Activated CD8-positive, alpha-beta T cell treated with anti-CD3 and anti-CD28 coated beads for 36 hours (primary cell): ENCODE data around the gene CD300C. TPM values are rescaled to one million over a fixed set of nuclear protein-coding genes. Genes with fewer than 3 reads are reported as not detected.

ENCODE experiments used
- ATAC-seq: fragments of 200-7000 bp; cut with Tn5 transposase; one replicate; pipeline ENCODE4 v1.10.0; 2021; ENCODE audit warnings: mild to moderate bottlenecking, moderate library complexity
- CTCF ChIA-PET: fragments of 350-600 bp; sonication (Branson Sonifier 250); formaldehyde crosslinking; loops from one replicate; lab custom pipeline; 2021; ENCODE audit warnings: antibody characterized with exemption; lab: Charles Lee
- POLR2A ChIA-PET: fragments of 350-600 bp; sonication (Branson Sonifier 250); formaldehyde crosslinking; loops from one replicate; lab custom pipeline; 2021; ENCODE audit warnings: antibody characterized with exemption; lab: Charles Lee
- DNase-seq: peaks from one replicate; pipeline ENCODE4 v3.0.0-alpha.2; 2020
- H3K27ac Mint-ChIP-seq: one replicate; pipeline ENCODE4 v1.8.0; 2021; ENCODE audit warnings: mild to moderate bottlenecking, mixed read lengths
- H3K27me3 Mint-ChIP-seq: one replicate; pipeline ENCODE4 v1.8.0; 2021; ENCODE audit warnings: mixed read lengths
- H3K36me3 Mint-ChIP-seq: one replicate; pipeline ENCODE4 v1.8.0; 2021; ENCODE audit warnings: low read depth, mixed read lengths
- H3K4me1 Mint-ChIP-seq: one replicate; pipeline ENCODE4 v1.8.0; 2021; ENCODE audit warnings: low read depth, mixed read lengths
- H3K4me3 Mint-ChIP-seq: one replicate; pipeline ENCODE4 v1.8.0; 2021; ENCODE audit warnings: mild to moderate bottlenecking, moderate library complexity, mixed read lengths
- H3K9me3 Mint-ChIP-seq: one replicate; pipeline ENCODE4 v1.8.0; 2021; ENCODE audit warnings: mixed read lengths
- intact Hi-C: fragments of 100-400 bp; cut with micrococcal nuclease; formaldehyde crosslinking; loops from one replicate; pipeline ENCODE4 v1.10.0; 2022
- total RNA-seq, 2 experiments: library from RNA; stranded (reverse); gene quantifications; one replicate each; pipeline ENCODE4 v1.2.3, GENCODE V29; 2021
- TF ChIP-seq, protein P1 (sequence below): fragments of 200-600 bp; IDR thresholded peaks from one replicate; pipeline ENCODE4 v1.8.0; 2022; ENCODE audit warnings: antibody characterized with exemption, mild to moderate bottlenecking

CD300C gene
- total RNA-seq, 2 experiments from 2014 or later, result not detected

- CTCF ChIA-PET, result interaction anchor here (1.2 to 1.3 kb wide), 2 partner anchors 40 to 157 kb away, joined by 3 to 4 read pairs; no protein-coding TSS in a partner anchor
- peaks cover 6% of the 10 kb centered on the region for H3K4me1 Mint-ChIP-seq
- POLR2A ChIA-PET, result no interaction called here
Observed at GRCh38 chr17:74525465-74525725, 20.5 kb downstream of the CD300C start.

GRCh38 chr17:74524653-74525464, 21.1 kb downstream of the CD300C start:
- DNase-seq (no peak), ATAC-seq (no peak)
- Mint-ChIP-seq H3K9me3 (peaks cover 7% of the 10 kb centered on the region), H3K27me3 (peaks cover 28% of the 10 kb centered on the region), H3K4me1 (peaks cover 10% of the 10 kb centered on the region), H3K36me3 (no peaks in the 10 kb centered on the region), H3K27ac (no peak overlapping the region), H3K4me3 (no peak overlapping the region)
- intact Hi-C loops, result no loop called here
- TF ChIP-seq, protein P1, sequence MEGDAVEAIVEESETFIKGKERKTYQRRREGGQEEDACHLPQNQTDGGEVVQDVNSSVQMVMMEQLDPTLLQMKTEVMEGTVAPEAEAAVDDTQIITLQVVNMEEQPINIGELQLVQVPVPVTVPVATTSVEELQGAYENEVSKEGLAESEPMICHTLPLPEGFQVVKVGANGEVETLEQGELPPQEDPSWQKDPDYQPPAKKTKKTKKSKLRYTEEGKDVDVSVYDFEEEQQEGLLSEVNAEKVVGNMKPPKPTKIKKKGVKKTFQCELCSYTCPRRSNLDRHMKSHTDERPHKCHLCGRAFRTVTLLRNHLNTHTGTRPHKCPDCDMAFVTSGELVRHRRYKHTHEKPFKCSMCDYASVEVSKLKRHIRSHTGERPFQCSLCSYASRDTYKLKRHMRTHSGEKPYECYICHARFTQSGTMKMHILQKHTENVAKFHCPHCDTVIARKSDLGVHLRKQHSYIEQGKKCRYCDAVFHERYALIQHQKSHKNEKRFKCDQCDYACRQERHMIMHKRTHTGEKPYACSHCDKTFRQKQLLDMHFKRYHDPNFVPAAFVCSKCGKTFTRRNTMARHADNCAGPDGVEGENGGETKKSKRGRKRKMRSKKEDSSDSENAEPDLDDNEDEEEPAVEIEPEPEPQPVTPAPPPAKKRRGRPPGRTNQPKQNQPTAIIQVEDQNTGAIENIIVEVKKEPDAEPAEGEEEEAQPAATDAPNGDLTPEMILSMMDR, result no peak
- CTCF ChIA-PET, result interaction anchor here (1.3 kb wide), 1 partner anchor 41 kb away, joined by 3 read pairs; no protein-coding TSS in a partner anchor
- POLR2A ChIA-PET, result no interaction called here

More at GRCh38 chr17:74525465-74525725, 20.5 kb downstream of the CD300C start:
- Mint-ChIP-seq H3K9me3 (peaks cover 7% of the 10 kb centered on the region), H3K27me3 (peaks cover 31% of the 10 kb centered on the region), H3K36me3 (no peaks in the 10 kb centered on the region), H3K27ac (no peak overlapping the region), H3K4me3 (no peak overlapping the region)
- DNase-seq (no peak), ATAC-seq (no peak)
- intact Hi-C loops, result no loop called here
- TF ChIP-seq, protein P1, result no peak

GRCh38 chr17:74523308-74523707, 22.6 kb downstream of the CD300C start:
- H3K9me3 Mint-ChIP-seq, result peaks cover 12% of the 10 kb centered on the region
- TF ChIP-seq, protein P1, result no peak
- H3K27me3 Mint-ChIP-seq, result peaks cover 24% of the 10 kb centered on the region
- no peaks in the 10 kb centered on the region for H3K36me3 Mint-ChIP-seq
- no peak overlapping the region for H3K4me3 Mint-ChIP-seq
- ChIA-PET CTCF (no interaction called here), POLR2A (no interaction called here)
- no peak overlapping the region for H3K27ac Mint-ChIP-seq
- no peak for ATAC-seq
- H3K4me1 Mint-ChIP-seq, result peaks cover 12% of the 10 kb centered on the region
- no peak for DNase-seq
- intact Hi-C loops, result no loop called here

DNA sequence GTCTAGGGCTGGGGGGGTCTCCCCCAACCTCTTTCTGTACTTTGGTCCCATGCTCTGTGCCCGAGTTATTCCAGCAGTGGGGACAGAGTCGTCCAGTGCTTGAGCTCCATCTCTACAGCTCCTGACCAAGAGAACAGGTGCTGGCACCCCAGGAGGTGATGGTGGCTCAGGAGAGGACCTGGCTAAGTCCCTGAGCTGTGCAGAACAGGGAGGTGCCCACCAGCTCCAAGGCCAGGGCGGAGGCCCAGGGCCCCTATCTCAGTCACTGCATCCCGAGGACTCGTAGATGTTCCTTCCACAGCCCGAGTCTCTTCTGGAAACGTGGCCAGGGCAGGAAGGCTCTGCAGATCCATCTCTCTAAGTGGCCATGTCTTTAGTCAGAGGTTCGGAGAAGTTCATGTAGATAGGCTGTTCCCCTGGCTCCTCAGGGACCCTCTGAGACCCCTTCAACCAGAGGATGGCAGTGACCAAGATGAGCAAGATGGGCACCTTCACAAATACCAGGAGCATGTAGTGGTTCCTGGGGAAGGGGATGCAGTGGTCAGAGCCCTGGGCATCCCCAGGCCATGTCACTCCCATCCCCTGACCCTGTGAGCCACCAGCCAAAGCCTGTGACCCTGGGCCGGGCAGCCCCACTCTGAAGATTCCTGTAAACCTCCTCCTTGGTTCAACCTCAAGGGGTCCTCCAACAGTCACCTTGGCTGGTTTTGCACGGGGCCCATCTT, 23.4 kb downstream of the CD300C start:
- no peak for ATAC-seq

More for the DNA sequence above, 23.4 kb downstream of the CD300C start:
- no peaks in the 10 kb centered on the region for H3K36me3 Mint-ChIP-seq
- ChIA-PET CTCF (no interaction called here), POLR2A (interaction anchor here (0.6 kb wide), 1 partner anchor 81 kb away, joined by 3 read pairs; no protein-coding TSS in a partner anchor)
- TF ChIP-seq, protein P1, result no peak
- intact Hi-C loops, result no loop called here
- H3K27ac Mint-ChIP-seq, result no peak overlapping the region
- no peak for DNase-seq
- H3K9me3 Mint-ChIP-seq, result peaks cover 12% of the 10 kb centered on the region
- no peak overlapping the region for H3K4me3 Mint-ChIP-seq
- H3K27me3 Mint-ChIP-seq, result peaks cover 25% of the 10 kb centered on the region
- peaks cover 12% of the 10 kb centered on the region for H3K4me1 Mint-ChIP-seq
